NCI-H2227 treated with DMSO at 0.1 percent for 48 hours (cell line): Measurements from ENCODE around the gene SKIC2.
"Not testable (repeated sequence)": the region's sequence is repeated elsewhere in the genome, so short reads cannot be mapped to it uniquely, and the experiment has no call there.

ENCODE experiments used
- DNase-seq: peaks from one replicate; lab custom pipeline; 2025; lab: John Stamatoyannopoulos, UW

SKIC2 gene

DNA sequence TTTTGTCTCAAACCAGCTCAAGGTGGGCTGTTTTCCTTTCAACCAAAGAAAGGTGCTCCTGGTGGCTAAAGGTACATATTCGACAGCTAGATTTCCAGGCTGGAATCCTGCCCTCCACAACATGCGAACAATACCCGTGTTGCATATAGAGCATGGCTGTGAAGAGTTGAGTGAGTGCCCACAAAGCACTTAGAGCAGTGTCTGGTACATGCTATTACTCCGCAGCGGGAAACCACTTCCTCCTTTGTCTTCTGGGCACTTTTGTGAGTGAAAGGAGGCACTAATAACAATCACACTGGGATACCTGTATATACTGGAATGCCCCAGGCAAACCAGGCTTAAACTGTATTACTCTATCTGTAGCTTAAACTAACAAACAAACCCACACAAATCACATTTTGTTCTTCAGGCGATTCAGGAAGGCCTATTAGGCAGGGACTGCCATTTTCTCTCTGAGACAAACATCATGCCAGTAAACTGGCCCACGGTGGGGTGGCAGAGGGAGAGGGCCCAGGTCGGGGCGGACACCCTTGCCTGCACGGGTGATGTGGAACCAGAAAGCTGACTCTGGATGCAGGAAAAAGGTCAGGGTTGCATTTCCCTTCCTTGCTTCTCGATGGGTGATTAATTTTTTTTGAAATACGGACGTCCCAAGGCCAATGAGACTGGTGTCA lies 46.0 kb downstream of the SKIC2 start:
- DNase-seq: not testable (repeated sequence)

DNA sequence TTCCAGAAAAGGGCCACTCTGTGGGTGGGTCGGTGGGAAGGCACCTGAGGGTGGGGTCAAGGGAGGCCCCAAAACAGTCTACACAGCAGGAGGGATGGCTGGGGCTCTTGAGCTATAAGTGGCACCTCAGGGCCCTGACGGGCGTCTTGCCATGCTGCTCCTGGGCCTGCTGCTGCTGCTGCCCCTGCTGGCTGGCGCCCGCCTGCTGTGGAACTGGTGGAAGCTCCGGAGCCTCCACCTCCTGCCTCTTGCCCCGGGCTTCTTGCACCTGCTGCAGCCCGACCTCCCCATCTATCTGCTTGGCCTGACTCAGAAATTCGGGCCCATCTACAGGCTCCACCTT lies 46.5 kb downstream of the SKIC2 start:
- DNase-seq: not testable (repeated sequence)

DNA sequence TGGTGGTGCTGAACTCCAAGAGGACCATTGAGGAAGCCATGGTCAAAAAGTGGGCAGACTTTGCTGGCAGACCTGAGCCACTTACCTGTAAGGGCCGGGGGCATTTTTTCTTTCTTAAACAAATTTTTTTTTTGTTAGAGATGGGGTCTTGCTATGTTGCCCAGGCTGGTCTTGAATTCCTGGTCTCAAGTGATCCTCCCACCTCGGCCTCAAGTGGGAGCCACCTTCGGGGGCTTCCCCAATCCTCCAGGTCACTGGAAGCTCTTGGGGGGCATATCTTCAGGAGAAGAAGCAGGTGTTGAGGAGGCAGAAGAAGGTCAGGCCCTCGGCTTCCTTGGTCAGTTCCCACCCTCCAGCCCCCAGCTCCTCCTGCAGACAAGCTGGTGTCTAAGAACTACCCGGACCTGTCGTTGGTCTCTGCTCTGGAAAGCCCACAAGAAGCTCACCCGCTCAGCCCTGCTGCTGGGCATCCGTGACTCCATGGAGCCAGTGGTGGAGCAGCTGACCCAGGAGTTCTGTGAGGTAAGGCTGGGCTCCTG lies 47.1 kb downstream of the SKIC2 start:
- DNase-seq: not testable (repeated sequence)

DNA sequence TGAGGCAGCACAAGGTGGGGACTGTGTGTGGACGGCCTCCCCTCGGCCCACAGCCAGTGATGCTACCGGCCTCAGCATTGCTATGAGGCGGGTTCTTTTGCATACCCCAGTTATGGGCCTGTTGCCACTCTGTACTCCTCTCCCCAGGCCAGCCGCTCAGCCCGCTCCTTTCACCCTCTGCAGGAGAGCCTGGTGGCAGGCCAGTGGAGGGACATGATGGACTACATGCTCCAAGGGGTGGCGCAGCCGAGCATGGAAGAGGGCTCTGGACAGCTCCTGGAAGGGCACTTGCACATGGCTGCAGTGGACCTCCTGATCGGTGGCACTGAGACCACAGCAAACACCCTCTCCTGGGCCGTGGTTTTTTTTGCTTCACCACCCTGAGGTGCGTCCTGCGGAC lies 48.1 kb downstream of the SKIC2 start:
- DNase-seq: not testable (repeated sequence)

DNA sequence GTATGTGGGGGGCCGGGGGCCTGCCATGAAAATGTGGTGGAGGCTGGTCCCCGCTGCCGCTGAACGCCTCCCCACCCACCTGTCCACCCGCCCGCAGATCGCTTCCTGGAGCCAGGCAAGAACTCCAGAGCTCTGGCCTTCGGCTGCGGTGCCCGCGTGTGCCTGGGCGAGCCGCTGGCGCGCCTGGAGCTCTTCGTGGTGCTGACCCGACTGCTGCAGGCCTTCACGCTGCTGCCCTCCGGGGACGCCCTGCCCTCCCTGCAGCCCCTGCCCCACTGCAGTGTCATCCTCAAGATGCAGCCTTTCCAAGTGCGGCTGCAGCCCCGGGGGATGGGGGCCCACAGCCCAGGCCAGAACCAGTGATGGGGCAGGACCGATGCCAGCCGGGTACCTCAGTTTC lies 49.1 kb downstream of the SKIC2 start:
- DNase-seq: not testable (repeated sequence)

DNA sequence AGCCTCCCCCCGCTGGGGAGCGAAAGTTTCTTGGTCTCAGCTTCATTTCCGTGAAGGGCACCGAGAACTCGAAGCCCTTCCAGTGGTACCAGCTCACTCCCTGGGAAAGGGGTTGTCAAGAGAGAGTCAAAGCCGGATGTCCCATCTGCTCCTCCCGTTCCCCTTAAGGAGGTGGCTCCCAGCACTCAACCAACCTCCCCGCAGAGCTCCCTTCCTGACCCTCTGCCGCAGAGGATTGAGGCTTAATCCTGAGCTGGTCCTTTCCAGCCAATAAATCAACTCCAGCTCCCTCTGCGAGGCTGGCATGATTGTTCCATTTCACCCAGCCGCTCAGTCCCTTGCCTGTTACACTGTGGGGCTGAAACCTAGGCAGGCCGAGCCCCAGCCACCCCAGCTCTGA lies 49.6 kb downstream of the SKIC2 start:
- not testable (repeated sequence) for DNase-seq

DNA sequence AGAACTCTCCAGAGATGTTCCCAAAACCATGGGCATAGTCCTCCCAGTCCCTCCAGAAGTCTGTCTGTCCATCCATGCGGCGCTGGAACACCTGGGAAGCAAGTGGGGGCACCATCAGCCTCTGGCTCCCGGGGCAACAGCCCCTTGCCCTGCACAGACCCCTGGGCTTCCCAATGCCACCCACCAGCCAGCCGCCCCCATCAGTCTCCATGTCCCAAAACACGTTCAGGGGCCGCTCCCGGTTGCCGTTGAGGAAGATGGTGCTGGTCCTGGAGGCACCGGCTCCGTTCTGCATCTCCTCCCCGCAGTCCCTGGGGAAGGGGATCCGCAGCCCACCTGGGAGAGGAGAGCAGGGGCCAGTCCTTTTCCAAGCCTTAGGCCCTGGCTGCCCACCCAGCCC lies 50.6 kb downstream of the SKIC2 start:
- DNase-seq: not testable (repeated sequence)

DNA sequence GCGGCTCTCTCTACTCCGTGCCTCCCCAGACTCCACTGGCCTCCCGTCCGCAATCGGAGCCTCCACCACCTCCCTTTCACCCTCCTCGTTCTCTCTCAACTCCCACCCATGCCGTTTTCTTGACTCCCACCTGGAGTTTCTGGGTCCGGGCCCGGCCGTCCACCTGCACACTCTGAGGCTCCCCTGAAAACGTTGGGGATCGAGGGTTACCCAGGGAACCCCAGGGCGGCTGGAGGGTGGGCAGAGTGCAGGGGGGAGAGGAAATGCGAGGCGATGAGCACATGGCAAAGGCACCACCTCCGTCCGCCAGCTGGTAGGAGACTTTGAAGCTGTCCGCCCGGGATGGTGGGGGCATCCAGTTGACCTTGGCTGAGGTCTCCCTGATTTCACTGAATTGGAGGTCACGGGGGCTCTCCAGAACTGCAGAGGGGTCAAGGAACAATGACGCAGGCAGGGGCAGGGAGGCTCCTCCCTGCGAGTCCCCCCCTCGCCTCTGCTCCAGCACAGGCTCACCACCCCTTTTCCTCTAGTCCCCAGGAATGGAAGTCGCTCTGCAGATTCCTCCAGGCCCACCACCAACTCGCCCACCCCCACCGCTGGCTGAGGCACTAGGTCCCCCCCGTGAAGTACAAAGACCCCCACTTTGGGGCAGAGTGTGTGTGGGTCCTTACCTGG lies 52.0 kb downstream of the SKIC2 start:
- DNase-seq: not testable (repeated sequence)

DNA sequence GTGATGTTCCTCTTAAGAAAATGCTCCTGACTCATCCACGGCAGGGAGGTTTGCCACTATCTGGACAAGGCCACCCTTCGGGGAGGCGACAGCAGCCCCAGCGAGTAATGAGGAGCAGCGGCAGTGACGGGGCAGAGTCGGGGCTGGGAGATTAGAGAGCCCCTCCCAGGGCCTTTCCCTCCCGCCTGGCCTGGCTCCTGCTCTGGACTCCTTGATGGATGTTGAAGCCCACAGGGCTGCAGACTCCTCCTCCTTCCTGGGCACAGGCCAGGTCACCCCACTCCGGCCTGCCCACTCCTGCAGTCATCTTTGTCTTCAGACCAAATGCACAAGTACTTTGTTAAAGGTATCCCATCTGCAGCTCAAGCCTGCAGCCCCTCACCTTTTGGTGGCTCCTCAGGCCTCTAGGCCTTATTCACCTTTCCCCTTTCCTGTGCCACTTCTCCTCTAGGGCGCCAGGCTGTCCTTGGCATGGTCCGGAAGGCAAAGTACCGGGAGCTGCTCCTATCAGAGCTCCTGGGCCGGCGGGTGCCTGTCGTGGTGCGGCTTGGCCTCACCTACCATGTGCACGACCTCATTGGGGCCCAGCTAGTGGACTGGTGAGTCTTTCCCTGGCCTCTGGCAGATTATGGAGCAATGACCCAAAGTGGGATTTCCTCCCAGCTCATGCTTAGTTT lies 54.1 kb downstream of the SKIC2 start:
- not testable (repeated sequence) for DNase-seq

DNA sequence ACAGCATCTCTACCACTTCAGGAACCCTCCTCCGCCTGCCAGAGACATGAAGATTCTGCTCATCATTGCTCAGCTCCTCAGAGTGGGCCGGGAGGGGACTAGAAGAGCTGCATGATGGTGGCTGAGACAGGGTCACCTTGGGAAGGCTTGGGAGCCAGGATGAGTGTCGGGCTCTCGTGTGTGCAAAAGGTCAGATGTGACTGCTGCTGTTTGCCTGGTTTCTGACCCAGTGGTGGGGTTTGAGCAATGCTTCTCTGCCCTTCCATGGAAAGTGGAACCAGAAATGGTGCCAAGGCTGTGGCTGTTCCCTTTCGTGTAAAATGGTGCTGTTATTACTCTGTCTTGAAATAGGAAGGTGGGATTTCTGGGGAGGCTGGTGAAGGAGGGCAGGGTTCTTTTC lies 54.8 kb downstream of the SKIC2 start:
- DNase-seq: not testable (repeated sequence)

DNA sequence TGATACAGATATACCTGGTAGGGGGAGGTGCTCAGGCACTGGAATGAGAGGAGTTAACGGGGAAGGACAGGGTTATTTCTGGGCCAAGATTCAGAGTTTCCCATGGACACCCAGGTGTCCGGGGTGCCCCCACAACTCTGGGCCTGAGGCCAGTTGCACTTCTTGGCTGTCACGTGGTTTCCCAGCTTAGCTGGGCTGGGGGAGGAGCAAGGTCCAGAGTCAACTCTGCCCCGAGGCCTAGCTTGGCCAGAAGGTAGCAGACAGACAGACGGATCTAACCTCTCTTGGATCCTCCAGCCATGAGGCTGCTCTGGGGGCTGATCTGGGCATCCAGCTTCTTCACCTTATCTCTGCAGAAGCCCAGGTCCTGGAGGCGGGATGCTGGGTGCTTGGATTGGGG lies 55.6 kb downstream of the SKIC2 start, which contains the start of gene C4B:
C4B (plus strand) TSS at position 249 of the 400 bp plus-strand sequence; CDS start at position 300, 51 bp downstream.
- not testable (repeated sequence) for DNase-seq
